DMS153 treated with DMSO at 0.1 percent for 48 hours (cell line): ENCODE data around the gene F2.
A peak's percentile ranks its signal among the peaks of the same experiment; 100 is the strongest.
"Not testable (repeated sequence)": the region's sequence is repeated elsewhere in the genome, so short reads cannot be mapped to it uniquely, and the experiment has no call there.

Experiments used
- DNase-seq: peaks from one replicate; lab custom pipeline; 2025; ENCODE audit not compliant: unreplicated experiment; lab: John Stamatoyannopoulos, UW

Gene F2

GRCh38 chr11:46719048-46719542 lies at the start of gene F2:
F2 (plus strand) TSS chr11:46719213; CDS start chr11:46719236, 23 bp downstream.
- no peak for DNase-seq

- DNase-seq, result peak; percentile 2
These were observed 49.3 kb upstream of the F2 start for GRCh38 chr11:46669711-46670139.

- not testable (repeated sequence) for DNase-seq
These were observed 48.5 kb upstream of the F2 start for GRCh38 chr11:46670521-46670920.

- no peak for DNase-seq
These were observed 47.1 kb upstream of the F2 start for GRCh38 chr11:46671958-46672315.

- no peak for DNase-seq
These were observed 46.6 kb upstream of the F2 start for GRCh38 chr11:46672381-46672839.

GRCh38 chr11:46673713-46674462 lies 45.1 kb upstream of the F2 start:
- DNase-seq, result no peak

- DNase-seq, result no peak
These were observed 44.3 kb upstream of the F2 start for GRCh38 chr11:46674463-46675287.

- no peak for DNase-seq
These were observed 43.6 kb upstream of the F2 start for GRCh38 chr11:46675288-46675851.

- DNase-seq, result no peak
These were observed 43.1 kb upstream of the F2 start for GRCh38 chr11:46675949-46676348.

GRCh38 chr11:46676436-46677158 lies 42.4 kb upstream of the F2 start:
- no peak for DNase-seq

GRCh38 chr11:46677169-46677568 lies 41.8 kb upstream of the F2 start:
- no peak for DNase-seq

- DNase-seq, result no peak
These were observed 40.8 kb upstream of the F2 start for GRCh38 chr11:46677991-46678740.

- DNase-seq, result no peak
These were observed 40.3 kb upstream of the F2 start for GRCh38 chr11:46678741-46679130.

- DNase-seq, result no peak
These were observed 39.5 kb upstream of the F2 start for GRCh38 chr11:46679241-46680163.

GRCh38 chr11:46680164-46680760 lies 38.8 kb upstream of the F2 start:
- DNase-seq, result no peak

- DNase-seq, result no peak
These were observed 38.2 kb upstream of the F2 start for GRCh38 chr11:46680815-46681214.

GRCh38 chr11:46681814-46682213 lies 37.2 kb upstream of the F2 start:
- DNase-seq, result no peak

- DNase-seq, result no peak
These were observed 36.0 kb upstream of the F2 start for GRCh38 chr11:46682773-46683752.
